ENCODE measurements around the gene TMC5. TPM values are rescaled to one million over a fixed set of nuclear protein-coding genes. Genes with fewer than 3 reads are reported as not detected.
A peak's percentile ranks its signal among the peaks of the same experiment; 100 is the strongest.

Gene TMC5
- polyA plus RNA-seq, 1 of the 3 experiments (the other 2 are of a cell fraction) = not detected

GRCh38 chr16:19400711-19401110, 17.0 kb upstream of the TMC5 start:
- no peaks in the 10 kb centered on the region for H3K36me3 ChIP-seq (replicated peaks in 1 of 2; ENCODE audit: control insufficient read depth in 1 of 2, insufficient read depth in 2 of 2, low read length in 1 of 2)
- no peaks in the 10 kb centered on the region for H3K27me3 ChIP-seq (ENCODE audit: insufficient read depth)
- no peaks in the 10 kb centered on the region for H4K20me1 ChIP-seq (ENCODE audit: insufficient read depth)
- CTCF ChIA-PET = interaction anchor here (1.1 to 2.5 kb wide), 3 partner anchors 11 to 461 kb away, joined by 3 to 12 read pairs (median 3); no protein-coding TSS in a partner anchor
- no peaks in the 10 kb centered on the region for H3K79me2 ChIP-seq (ENCODE audit: insufficient read depth)
- no peaks in the 10 kb centered on the region for H3K9me2 ChIP-seq
- no peaks in the 10 kb centered on the region for H3F3A ChIP-seq (replicated peaks; ENCODE audit: insufficient read depth)
- no peaks in the 10 kb centered on the region for H3K9me3 ChIP-seq
- no peak overlapping the region for H2AFZ ChIP-seq (ENCODE audit: low read depth)
- H3K4me1 ChIP-seq (ENCODE audit: control insufficient read depth in 1 of 2, insufficient read depth in 2 of 2, low read depth in 1 of 2, low read length in 1 of 2) = no peaks in the 10 kb centered on the region; a peak in 1 of 4 replicates
- H3K4me2 ChIP-seq = no peak overlapping the region
- WGBS (ENCODE audit: low lambda C conversion rate) = 30% methylated on average over 7 of the region's 7 CpGs
- TF ChIP-seq RAD21 (IDR thresholded peaks at IDR 0.05; ENCODE audit: low read length) (peak; percentile 19; the same call in 1 of the 2 replicates), MEF2A (IDR thresholded peaks at IDR 0.05; ENCODE audit: borderline replicate concordance, low read depth) (no peak)
- DNase-seq = no peak
- no peak overlapping the region for H3K27ac ChIP-seq (ENCODE audit: low read depth in 2 of 2, low read length in 1 of 2)
- POLR2A ChIA-PET = no interaction called here
- no peak overlapping the region for H3K9ac ChIP-seq
- no peak overlapping the region for H3K4me3 ChIP-seq (ENCODE audit: low read depth in 2 of 2, low read length in 1 of 2)

- peaks cover 0 to 4% of the 10 kb centered on the region in 2 experiments; a peak in 1 of 4 replicates for H3K4me1 ChIP-seq (ENCODE audit: control insufficient read depth in 1 of 2, insufficient read depth in 2 of 2, low read depth in 1 of 2, low read length in 1 of 2)
- no peak overlapping the region for H3K4me2 ChIP-seq
- H2AFZ ChIP-seq (ENCODE audit: low read depth) = no peak overlapping the region
- no peaks in the 10 kb centered on the region for H3K36me3 ChIP-seq (replicated peaks in 1 of 2; ENCODE audit: control insufficient read depth in 1 of 2, insufficient read depth in 2 of 2, low read length in 1 of 2)
- POLR2A ChIA-PET = no interaction called here
- no peaks in the 10 kb centered on the region for H3K9me3 ChIP-seq
- no peak overlapping the region for H3K9ac ChIP-seq
- no peak for DNase-seq
- CTCF ChIA-PET = interaction anchor here (1.0 kb wide), 1 partner anchor 95 kb away, joined by 3 read pairs; no protein-coding TSS in a partner anchor
- 30% methylated on average over 5 of the region's 5 CpGs for WGBS (ENCODE audit: low lambda C conversion rate)
- no peaks in the 10 kb centered on the region for H4K20me1 ChIP-seq (ENCODE audit: insufficient read depth)
- no peaks in the 10 kb centered on the region for H3K79me2 ChIP-seq (ENCODE audit: insufficient read depth)
- no peak overlapping the region for H3K4me3 ChIP-seq (ENCODE audit: low read depth in 2 of 2, low read length in 1 of 2)
- H3K9me2 ChIP-seq = no peaks in the 10 kb centered on the region
- H3F3A ChIP-seq (replicated peaks; ENCODE audit: insufficient read depth) = no peaks in the 10 kb centered on the region
- H3K27me3 ChIP-seq (ENCODE audit: insufficient read depth) = peaks cover 15% of the 10 kb centered on the region; the same call in 1 of the 2 replicates
- no peak for TF ChIP-seq GATA2 (CRISPR knock-in tag; IDR thresholded peaks at IDR 0.05)
- no peak for TF ChIP-seq NRF1 (IDR thresholded peaks at IDR 0.05; ENCODE audit: low read depth, low read length)
- TF ChIP-seq TEAD4 (IDR thresholded peaks at IDR 0.05; ENCODE audit: borderline replicate concordance, insufficient read depth) = no peak
- TF ChIP-seq EZH2phosphoT487 (IDR thresholded peaks at IDR 0.05; ENCODE audit: borderline replicate concordance, low read depth) = no peak
- no peak for TF ChIP-seq USF1 (IDR thresholded peaks at IDR 0.05; ENCODE audit: borderline replicate concordance, low read depth)
- TF ChIP-seq FOXJ3 (CRISPR knock-in tag; IDR thresholded peaks at IDR 0.05) = no peak
- no peak for TF ChIP-seq IRF3 (IDR thresholded peaks at IDR 0.05; ENCODE audit: low read depth, low read length)
- no peak for TF ChIP-seq MEF2A (IDR thresholded peaks at IDR 0.05; ENCODE audit: borderline replicate concordance, low read depth)
- no peak for TF ChIP-seq RAD21 (IDR thresholded peaks at IDR 0.05; ENCODE audit: low read length)
- no peak for TF ChIP-seq RCOR1 (IDR thresholded peaks at IDR 0.05; ENCODE audit: low read length)
- no peak for TF ChIP-seq SMC3 (IDR thresholded peaks at IDR 0.05; ENCODE audit: low read depth, low read length)
- no peak for TF ChIP-seq RXRA (IDR thresholded peaks at IDR 0.05; ENCODE audit: borderline replicate concordance, low read depth)
- TF ChIP-seq ZBTB33 (IDR thresholded peaks at IDR 0.05; ENCODE audit: borderline replicate concordance, low read depth) = no peak
- TF ChIP-seq NFIC (IDR thresholded peaks at IDR 0.05; ENCODE audit: borderline replicate concordance) = no peak
- no peak for TF ChIP-seq TAF1 (IDR thresholded peaks at IDR 0.05; ENCODE audit: borderline replicate concordance, low read depth, low read length)
- no peak for TF ChIP-seq MXI1 (IDR thresholded peaks at IDR 0.05; ENCODE audit: low read depth, low read length)
- TF ChIP-seq USF2 (IDR thresholded peaks at IDR 0.05; ENCODE audit: borderline replicate concordance, low read depth, low read length) = no peak
- no peak for TF ChIP-seq ELF1 (IDR thresholded peaks at IDR 0.05)
- no peak for TF ChIP-seq CHD2 (IDR thresholded peaks at IDR 0.05; ENCODE audit: low read length, partially characterized antibody)
- H3K27ac ChIP-seq (ENCODE audit: low read depth in 2 of 2, low read length in 1 of 2) = no peak overlapping the region
These were observed 10.7 kb upstream of the TMC5 start for GRCh38 chr16:19406891-19407491.

Data from SK-N-SH (cell line).